SK-N-SH treated with all-trans-retinoic acid at 6 μM for 48 hours (cell line): ENCODE results near the gene GCN1.

Experiments used
- BACH2 ChIP-seq: fragments of 250-450 bp; sonication (Bioruptor Pico); IDR thresholded peaks from 2 replicates; pipeline ENCODE4 v1.9.0; 2021; ENCODE audit warnings: mild to moderate bottlenecking, borderline replicate concordance
- OSR1 ChIP-seq: fragments of 250-450 bp; sonication (Bioruptor Pico); IDR thresholded peaks from 2 replicates; pipeline ENCODE4 v1.8.0; 2022; ENCODE audit warnings: moderate library complexity, mild to moderate bottlenecking, inconsistent platforms
- PPARA ChIP-seq: fragments of 250-450 bp; sonication (Bioruptor Pico); IDR thresholded peaks from 2 replicates; pipeline ENCODE4 v1.5.0; 2020; ENCODE audit warnings: mild to moderate bottlenecking, borderline replicate concordance
- RARB ChIP-seq: fragments of 250-450 bp; sonication (Bioruptor Pico); IDR thresholded peaks from 2 replicates; pipeline ENCODE4 v1.8.0; 2021; ENCODE audit warnings: mild to moderate bottlenecking, moderate library complexity
- TCF4 ChIP-seq: fragments of 250-450 bp; sonication (Bioruptor Pico); IDR thresholded peaks from 2 replicates; pipeline ENCODE4 v1.8.0; 2021; ENCODE audit warnings: mild to moderate bottlenecking, moderate library complexity, borderline replicate concordance
- TOX ChIP-seq: fragments of 250-450 bp; sonication (Bioruptor Pico); IDR thresholded peaks from 2 replicates; pipeline ENCODE4 v1.8.0; 2021; ENCODE audit warnings: mild to moderate bottlenecking, moderate library complexity, borderline replicate concordance
- TF ChIP-seq, protein P1 (sequence below): fragments of 250-450 bp; sonication (Bioruptor Pico); IDR thresholded peaks from 2 replicates; pipeline ENCODE4 v1.8.0; 2020; ENCODE audit warnings: mild to moderate bottlenecking, moderate library complexity, borderline replicate concordance
- TF ChIP-seq, protein P2 (sequence below): fragments of 250-450 bp; sonication (Bioruptor Pico); IDR thresholded peaks from 2 replicates; pipeline ENCODE4 v1.5.0; 2020; ENCODE audit warnings: mild to moderate bottlenecking, moderate library complexity

DNA sequence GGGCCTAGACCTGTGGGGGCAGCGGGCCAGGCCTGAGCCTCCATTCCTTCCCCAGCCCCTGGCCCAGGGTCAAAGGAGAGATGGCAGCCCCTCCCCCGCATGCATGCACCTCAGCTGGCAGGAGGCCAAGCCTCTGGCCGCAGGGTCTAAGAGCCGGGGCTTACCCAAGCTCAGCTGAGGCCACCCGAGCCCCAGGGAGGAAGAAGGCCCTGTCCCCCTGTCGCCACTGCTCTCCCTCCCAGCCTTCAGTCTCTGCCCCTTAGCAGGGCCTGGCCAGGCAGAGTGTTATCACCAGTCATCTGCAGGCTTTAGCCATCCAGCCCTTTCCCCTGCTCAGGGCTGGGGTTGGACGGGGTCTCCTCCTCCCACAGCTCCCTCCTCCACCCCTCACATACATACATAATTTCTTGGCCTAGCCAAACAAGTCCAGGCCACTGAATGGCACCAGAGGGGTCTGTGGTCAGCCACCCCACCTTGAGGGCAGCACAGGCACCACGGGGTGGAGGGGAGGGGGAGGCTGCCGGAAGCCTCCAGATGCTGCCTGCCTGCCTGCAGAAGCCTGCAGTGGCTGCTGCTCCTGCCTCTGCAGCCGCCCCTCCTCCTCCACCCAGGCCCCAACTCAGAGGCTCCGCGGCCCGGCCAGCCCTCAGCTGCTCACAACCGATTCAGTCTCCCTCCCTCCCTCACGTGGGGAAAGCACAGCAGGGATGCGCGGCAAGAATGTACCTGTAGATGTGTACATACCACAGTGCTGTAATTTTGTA lies 100.7 kb downstream of the GCN1 start:
- no peak for TF ChIP-seq RARB
- TF ChIP-seq TCF4 (CRISPR knock-in tag), result peak; percentile 76
- no peak for TF ChIP-seq BACH2 (CRISPR knock-in tag)
- TF ChIP-seq, protein P1, sequence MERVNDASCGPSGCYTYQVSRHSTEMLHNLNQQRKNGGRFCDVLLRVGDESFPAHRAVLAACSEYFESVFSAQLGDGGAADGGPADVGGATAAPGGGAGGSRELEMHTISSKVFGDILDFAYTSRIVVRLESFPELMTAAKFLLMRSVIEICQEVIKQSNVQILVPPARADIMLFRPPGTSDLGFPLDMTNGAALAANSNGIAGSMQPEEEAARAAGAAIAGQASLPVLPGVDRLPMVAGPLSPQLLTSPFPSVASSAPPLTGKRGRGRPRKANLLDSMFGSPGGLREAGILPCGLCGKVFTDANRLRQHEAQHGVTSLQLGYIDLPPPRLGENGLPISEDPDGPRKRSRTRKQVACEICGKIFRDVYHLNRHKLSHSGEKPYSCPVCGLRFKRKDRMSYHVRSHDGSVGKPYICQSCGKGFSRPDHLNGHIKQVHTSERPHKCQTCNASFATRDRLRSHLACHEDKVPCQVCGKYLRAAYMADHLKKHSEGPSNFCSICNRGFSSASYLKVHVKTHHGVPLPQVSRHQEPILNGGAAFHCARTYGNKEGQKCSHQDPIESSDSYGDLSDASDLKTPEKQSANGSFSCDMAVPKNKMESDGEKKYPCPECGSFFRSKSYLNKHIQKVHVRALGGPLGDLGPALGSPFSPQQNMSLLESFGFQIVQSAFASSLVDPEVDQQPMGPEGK (CRISPR knock-in tag), result no peak
- TF ChIP-seq, protein P2, sequence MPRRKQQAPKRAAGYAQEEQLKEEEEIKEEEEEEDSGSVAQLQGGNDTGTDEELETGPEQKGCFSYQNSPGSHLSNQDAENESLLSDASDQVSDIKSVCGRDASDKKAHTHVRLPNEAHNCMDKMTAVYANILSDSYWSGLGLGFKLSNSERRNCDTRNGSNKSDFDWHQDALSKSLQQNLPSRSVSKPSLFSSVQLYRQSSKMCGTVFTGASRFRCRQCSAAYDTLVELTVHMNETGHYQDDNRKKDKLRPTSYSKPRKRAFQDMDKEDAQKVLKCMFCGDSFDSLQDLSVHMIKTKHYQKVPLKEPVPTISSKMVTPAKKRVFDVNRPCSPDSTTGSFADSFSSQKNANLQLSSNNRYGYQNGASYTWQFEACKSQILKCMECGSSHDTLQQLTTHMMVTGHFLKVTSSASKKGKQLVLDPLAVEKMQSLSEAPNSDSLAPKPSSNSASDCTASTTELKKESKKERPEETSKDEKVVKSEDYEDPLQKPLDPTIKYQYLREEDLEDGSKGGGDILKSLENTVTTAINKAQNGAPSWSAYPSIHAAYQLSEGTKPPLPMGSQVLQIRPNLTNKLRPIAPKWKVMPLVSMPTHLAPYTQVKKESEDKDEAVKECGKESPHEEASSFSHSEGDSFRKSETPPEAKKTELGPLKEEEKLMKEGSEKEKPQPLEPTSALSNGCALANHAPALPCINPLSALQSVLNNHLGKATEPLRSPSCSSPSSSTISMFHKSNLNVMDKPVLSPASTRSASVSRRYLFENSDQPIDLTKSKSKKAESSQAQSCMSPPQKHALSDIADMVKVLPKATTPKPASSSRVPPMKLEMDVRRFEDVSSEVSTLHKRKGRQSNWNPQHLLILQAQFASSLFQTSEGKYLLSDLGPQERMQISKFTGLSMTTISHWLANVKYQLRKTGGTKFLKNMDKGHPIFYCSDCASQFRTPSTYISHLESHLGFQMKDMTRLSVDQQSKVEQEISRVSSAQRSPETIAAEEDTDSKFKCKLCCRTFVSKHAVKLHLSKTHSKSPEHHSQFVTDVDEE (CRISPR knock-in tag), result no peak
- no peak for TF ChIP-seq OSR1 (CRISPR knock-in tag)
- TF ChIP-seq PPARA (CRISPR knock-in tag), result no peak
- no peak for TF ChIP-seq TOX
